Inferior parietal cortex (tissue), 1 donor: Measurements from ENCODE around the gene FKBP1B.
"Not testable (repeated sequence)": the region's sequence is repeated elsewhere in the genome, so short reads cannot be mapped to it uniquely, and the experiment has no call there.

ENCODE experiments used
- DNase-seq: peaks from one replicate; pipeline ENCODE4 v3.0.0-alpha.2; 2016; ENCODE audit errors: extremely low spot score

FKBP1B gene

DNA sequence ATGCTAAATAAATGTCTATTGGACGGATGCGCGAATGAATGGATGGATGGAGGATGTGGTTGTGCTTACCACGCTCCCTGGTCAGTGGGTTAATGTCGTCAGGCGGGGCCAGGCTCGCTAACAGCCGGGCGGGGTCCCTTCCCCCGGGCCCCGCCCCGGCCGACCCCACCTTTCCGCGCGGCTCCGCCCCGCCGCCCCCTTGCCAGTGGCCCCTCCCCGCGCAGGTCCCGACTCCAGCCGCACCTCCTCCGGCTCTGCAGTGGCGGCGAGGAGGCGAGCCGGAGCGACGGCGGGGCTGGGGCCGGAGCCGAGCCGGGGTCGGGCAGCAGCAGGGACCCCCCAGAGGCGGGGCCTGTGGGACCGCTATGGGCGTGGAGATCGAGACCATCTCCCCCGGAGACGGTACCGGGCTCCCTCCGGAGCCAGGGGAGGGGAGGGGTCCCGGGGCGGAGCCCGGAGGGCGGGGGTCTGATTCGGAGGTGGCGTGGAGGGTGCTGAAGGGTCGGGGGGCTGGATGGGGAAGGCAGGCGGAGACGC, at the start of gene FKBP1B:
FKBP1B (plus strand) TSS at position 257 of the 537 bp plus-strand sequence; CDS start at position 366, 109 bp downstream.
- DNase-seq, result no peak

- DNase-seq, result no peak
These were observed 41.8 kb upstream of the FKBP1B start for GRCh38 chr2:24007693-24008092.

GRCh38 chr2:24008672-24009366, 40.7 kb upstream of the FKBP1B start:
- DNase-seq, result no peak

DNA sequence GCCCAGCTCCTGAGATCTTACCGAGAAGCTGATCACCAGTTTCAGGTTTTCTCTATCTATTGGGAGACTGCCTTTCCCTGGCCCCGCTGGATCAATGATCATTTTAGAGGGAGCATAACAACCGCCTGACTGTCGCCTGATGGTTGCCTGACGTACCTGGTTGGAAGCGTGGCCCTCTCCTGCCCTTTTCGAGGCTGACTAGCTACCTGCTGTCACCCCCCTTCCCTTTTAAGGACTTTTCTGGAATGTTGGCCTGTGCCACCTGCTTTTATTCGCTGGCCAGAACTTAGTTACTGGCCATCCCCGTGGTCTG, 40.2 kb upstream of the FKBP1B start:
- no peak for DNase-seq

DNA sequence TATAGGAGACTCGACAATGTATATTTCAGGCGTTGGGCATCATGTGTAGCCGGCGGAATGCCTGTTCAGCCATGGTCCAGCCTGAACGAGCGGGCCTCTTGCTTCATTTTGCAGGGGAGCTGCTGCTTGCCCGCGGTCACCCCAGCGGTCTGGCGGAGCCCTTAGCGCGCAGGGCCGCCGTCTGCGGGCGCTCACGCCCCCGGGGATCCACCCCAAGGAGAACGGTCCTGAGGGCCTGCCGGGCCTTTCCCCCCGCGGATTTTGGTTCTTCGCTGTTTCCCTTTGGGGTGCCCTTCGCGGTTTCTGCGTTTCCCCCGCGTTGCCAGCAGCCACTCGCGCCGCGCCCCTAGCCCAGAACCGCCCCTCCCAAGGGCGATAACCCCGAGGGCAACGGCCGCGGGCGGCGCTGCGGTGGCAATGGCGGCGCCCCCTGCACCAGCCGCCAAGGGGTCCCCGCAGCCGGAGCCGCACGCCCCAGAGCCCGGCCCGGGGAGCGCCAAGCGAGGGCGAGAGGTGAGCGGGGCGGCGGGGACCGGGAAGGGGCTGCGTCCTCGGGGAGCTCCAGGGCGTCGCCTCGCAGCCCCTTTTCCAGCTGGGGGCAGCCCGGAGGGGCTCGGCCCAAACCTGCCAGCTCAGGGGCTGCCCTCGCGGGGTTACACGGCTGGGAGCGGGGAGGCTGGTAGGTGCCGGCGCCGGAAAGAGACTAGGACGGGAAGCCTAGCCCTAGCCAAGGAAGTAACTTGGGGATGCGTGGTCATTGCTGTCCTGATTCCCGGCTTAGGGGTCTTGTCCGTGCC, 39.7 kb upstream of the FKBP1B start, which contains the start of gene MFSD2B:
MFSD2B (plus strand) TSS at position 406 of the 797 bp plus-strand sequence; CDS start at position 418, 12 bp downstream.
- DNase-seq, result no peak

- DNase-seq, result no peak
These were observed 38.9 kb upstream of the FKBP1B start for GRCh38 chr2:24010477-24011249.

GRCh38 chr2:24011250-24012104, 38.1 kb upstream of the FKBP1B start:
- peak; percentile 29 for DNase-seq

DNA sequence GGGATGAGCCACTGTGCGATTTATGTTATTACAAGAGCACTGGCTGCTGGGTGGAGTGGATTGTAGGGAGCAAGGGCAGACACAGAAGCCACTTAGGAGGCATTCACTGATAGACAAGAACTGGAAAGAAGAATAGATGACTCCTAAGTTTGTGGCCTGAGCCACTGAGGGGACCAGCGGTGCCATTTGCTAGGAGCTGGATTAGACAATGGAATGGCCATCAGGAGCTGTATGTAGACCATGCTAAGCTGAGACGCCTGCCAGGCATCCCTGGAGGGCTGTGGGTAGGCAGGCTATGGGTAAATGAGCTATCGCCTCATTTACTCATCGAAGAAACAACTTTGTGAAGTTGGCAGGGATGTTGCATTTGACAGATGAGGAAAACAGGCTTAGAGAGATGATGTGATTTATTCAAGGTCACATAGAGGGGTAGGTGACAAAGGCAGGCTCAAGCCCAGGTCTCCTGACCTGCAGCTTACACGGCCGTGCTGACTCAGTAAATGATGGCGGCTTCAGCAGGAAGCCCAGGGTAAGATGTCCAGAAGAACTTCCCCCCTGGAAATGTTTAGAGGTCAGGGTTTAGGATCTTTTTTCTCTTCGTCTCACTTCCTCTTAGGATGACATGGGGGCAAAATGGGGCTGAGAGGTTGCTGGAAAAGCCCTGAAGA, 36.9 kb upstream of the FKBP1B start:
- no peak for DNase-seq

DNA sequence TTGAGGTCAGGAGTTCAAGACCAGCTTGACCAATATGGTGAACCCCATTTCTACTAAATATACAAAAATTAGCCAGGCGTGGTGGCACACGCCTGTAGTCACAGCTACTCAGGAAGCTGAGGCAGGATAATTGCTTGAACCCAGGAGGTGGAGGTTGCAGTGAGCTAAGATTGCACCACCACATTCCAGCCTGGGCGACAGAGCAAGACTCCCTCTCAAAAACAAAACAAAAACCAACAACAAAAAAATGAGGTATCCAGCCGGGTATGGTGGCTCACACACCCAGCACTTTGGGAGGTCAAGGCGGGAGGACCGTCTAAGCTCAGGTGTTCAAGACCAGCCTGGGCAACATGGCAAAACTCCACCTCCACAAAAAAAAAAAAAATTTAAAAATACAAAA, 34.6 kb upstream of the FKBP1B start:
- DNase-seq, result not testable (repeated sequence)

DNA sequence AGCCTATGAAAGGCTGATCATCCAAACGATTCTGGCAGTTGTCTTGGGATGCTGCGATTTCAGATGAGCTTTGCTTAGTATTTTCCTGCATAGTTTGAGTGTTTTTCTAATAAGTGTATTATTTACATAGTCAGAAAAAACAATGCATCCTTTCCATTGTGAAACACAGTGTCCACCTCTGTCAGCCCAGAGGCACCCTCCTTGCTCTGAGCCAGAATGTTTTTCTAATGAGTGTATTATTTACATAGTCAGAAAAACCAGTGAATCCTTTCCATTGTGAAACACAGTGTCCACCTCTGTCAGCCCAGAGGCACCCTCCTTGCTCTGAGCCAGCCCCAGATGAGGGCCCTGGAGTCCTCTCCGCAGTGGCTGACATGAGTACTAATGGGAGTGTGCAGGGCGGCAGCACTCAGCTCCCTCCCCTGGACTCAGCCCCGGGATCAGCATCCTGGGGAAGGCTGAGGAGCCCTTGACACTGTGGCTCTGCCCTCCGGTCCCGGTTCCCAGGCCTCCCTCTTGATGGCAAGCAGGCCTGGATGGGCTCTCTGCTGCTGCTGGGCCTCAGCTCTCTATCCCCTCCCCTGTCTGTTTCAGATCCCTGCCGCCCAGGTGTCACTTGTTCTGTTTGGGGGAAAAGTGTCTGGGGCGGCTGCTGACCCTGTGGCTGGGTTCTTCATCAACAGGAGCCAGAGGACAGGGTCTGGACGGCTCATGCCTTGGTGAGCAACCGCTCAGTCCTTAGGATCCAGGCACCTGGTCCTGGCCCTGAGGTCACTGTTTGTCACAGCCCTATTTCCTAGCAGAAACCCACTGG, 33.8 kb upstream of the FKBP1B start:
- no peak for DNase-seq

DNA sequence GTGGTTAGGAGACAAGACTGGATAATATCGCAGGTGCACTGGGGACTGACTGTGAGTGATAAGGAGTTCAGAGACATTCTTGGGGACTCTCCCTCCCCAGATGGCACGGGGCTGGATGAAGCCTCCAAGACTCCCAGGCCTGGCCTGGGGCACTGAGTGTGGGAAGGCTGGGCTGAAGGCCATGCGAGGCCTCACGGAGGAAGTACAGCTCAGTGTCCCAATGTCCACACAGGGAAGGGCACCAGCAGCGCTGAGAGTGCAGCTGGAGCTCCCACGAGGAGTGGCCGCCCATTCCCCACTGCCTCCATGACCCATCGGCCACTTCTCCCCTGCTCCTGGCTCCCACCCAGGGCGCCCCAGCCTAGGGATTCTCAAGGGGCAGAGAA, 33.2 kb upstream of the FKBP1B start:
- no peak for DNase-seq

DNA sequence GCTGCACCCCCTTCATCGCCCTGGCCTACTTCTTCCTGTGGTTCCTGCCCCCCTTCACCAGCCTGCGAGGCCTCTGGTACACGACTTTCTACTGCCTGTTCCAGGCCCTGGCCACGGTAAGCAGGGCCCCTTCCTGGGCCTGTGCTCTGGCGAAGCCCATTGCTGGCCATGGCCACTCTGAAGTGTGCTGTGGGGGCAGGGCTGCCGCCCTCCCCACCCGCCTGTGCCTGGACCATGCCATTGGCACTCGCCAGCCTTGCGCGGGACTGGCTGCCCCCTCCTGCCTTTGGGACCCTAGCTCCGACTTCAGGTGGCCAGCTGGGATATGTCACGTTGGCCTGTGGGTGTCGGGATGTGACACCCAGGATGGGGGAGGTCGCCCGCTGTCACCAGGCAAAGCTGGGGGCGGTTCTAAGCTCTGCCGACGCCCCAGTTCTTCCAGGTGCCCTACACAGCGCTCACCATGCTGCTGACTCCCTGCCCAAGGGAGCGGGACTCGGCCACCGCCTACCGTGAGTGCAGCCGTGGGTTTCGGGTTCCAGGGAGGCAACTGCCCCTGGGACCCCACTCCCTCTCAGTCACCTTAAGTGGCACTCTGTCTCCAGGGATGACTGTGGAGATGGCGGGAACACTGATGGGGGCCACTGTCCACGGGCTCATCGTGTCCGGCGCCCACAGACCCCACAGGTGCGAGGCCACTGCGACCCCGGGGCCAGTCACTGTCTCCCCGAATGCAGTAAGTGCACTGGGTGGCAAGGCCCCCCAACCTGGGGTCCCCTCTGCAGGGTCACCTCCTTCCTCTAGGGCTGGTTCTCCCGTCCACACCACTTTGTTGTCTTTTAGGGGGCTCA, 32.5 kb upstream of the FKBP1B start:
- DNase-seq, result no peak

DNA sequence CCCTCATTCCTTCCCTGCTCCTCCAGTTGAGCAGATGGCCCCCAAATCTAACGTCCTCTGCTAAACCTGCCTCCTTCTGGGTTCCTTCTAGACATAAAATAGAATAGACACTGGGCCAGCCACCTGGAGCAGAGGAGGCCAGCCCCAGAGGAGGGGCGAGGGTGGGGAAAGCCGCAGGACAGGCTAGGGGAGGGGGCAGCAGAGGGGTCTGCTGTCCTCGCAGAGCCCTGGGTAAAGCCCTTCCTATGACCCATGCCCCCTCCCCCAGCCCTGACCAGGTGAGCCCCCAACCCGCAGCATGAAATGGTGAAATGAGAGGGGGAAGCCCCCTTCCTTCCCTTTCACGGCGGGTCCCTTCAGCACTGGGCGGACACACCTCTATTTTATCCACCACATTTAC, 31.8 kb upstream of the FKBP1B start:
- no peak for DNase-seq

- DNase-seq, result no peak
These were observed 31.3 kb upstream of the FKBP1B start for GRCh38 chr2:24018241-24018640.

DNA sequence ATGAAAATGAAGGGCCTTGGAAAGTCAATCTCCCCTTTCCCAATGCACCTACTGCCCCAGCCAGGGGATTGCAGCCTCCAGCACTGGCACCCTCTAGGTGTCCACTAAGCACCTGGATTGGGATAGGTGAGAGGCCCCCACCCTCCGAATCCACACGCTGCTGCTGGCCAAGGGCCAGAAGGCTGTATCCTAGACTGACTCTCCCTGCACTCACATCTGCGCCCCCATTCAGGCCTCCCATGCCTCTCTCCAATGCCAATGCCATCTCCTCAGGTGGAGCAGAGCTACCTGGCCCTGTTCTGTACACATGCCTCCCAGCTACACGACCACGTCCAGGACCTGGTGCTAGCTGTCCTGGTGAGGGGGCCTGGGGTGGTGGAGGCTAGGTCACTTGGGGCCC, 29.8 kb upstream of the FKBP1B start:
- DNase-seq, result no peak

DNA sequence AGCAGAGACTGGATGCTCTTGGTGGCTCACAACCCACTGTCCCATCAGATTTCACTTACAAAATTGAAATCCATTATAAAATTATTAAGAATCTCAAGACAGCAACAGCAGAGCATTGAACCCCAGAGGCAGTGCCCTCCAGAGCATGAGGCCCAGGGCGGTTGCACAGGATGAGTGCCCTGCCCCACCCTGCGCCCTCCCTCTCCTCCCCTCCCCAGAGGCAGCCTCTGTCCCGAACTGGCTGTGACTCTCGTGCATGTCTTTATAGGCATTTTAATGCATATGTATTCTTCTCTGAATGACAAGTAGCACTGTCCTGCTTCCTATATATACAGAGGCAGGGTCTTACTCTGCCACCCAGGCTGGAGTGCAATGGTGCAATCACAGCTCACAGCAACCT, 29.3 kb upstream of the FKBP1B start:
- no peak for DNase-seq

GRCh38 chr2:24021122-24021998, 28.2 kb upstream of the FKBP1B start:
- DNase-seq, result no peak
